ENCODE measurements around the gene MPV17L2.

The MPV17L2 gene

GRCh38 chr19:18192673-18193387 lies at the start of gene MPV17L2:
Gene MPV17L2 (plus strand): TSS chr19:18193218. CDS start chr19:18193282, 64 bp downstream.
- DNase-seq (ENCODE audit: low spot score), result peak; percentile 94
- no peak for TF ChIP-seq CTCF (IDR thresholded peaks at IDR 0.05; ENCODE audit: borderline replicate concordance, control extremely low read depth, extremely low read depth, insufficient read depth, missing control alignments)
- in situ Hi-C loops (cut with MboI; ENCODE audit: low sequenced_read_pairs, unreplicated experiment), result no loop called here

- in situ Hi-C loops (cut with MboI; ENCODE audit: low sequenced_read_pairs, unreplicated experiment), result no loop called here
- DNase-seq (ENCODE audit: low spot score), result no peak
- no peak for TF ChIP-seq CTCF (IDR thresholded peaks at IDR 0.05; ENCODE audit: borderline replicate concordance, control extremely low read depth, extremely low read depth, insufficient read depth, missing control alignments)
Measured at GRCh38 chr19:18143902-18144301, 49.1 kb upstream of the MPV17L2 start.

DNA sequence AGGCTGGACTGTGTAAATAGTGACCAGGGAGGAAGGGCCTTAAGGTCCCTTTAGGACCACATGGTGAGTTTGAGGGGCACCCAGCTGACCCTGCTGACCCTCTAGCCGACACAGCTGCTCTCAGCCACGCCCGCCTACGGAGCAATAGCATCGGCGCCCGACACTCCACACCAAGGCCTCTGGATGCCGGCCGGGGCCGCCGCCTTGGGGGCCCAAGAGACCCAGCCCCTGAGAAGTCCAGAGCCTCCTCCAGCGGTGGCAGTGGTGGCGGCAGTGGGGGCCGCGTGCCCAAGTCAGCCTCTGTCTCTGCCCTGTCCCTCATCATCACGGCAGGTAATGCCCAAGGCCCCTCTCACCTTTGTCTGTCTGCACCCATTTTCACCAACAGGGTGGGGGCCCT lies 48.7 kb upstream of the MPV17L2 start:
- no peak for TF ChIP-seq CTCF (IDR thresholded peaks at IDR 0.05; ENCODE audit: borderline replicate concordance, control extremely low read depth, extremely low read depth, insufficient read depth, missing control alignments)
- in situ Hi-C loops (cut with MboI; ENCODE audit: low sequenced_read_pairs, unreplicated experiment), result no loop called here
- DNase-seq (ENCODE audit: low spot score), result no peak

GRCh38 chr19:18144906-18145305 lies 48.1 kb upstream of the MPV17L2 start:
- in situ Hi-C loops (cut with MboI; ENCODE audit: low sequenced_read_pairs, unreplicated experiment), result no loop called here
- no peak for TF ChIP-seq CTCF (IDR thresholded peaks at IDR 0.05; ENCODE audit: borderline replicate concordance, control extremely low read depth, extremely low read depth, insufficient read depth, missing control alignments)

GRCh38 chr19:18145391-18145999 lies 47.5 kb upstream of the MPV17L2 start:
- DNase-seq (ENCODE audit: low spot score), result no peak
- TF ChIP-seq CTCF (IDR thresholded peaks at IDR 0.05; ENCODE audit: borderline replicate concordance, control extremely low read depth, extremely low read depth, insufficient read depth, missing control alignments), result no peak
- in situ Hi-C loops (cut with MboI; ENCODE audit: low sequenced_read_pairs, unreplicated experiment), result no loop called here

More at GRCh38 chr19:18144906-18145305, 48.1 kb upstream of the MPV17L2 start:
- DNase-seq (ENCODE audit: low spot score), result no peak

DNA sequence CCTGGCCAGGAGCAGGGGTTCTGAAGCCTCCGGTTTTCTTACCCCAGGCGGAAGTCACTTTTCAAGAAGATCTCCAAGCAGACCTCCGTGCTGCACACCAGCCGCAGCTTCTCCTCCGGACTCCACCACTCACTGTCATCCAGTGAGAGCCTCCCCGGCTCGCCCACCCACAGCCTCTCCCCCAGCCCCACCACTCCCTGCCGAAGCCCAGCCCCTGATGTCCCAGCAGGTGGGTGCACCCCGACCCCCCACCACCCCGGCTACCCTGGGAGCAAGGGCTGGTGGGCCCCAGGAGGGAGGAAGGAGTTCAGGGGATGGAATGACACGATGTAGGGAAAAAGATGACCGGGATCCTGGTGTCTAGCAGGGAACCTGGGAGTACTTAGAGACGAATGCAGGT lies 45.6 kb upstream of the MPV17L2 start:
- in situ Hi-C loops (cut with MboI; ENCODE audit: low sequenced_read_pairs, unreplicated experiment), result no loop called here
- DNase-seq (ENCODE audit: low spot score), result no peak
- TF ChIP-seq CTCF (IDR thresholded peaks at IDR 0.05; ENCODE audit: borderline replicate concordance, control extremely low read depth, extremely low read depth, insufficient read depth, missing control alignments), result no peak

Measured in GM13976 (cell line).